Epidermal melanocyte (primary cell): ENCODE results near the gene SCIN.

Experiments used
- DNase-seq: peaks from one replicate; pipeline ENCODE4 v3.0.0; 2011; ENCODE audit warnings: low spot score; ENCODE audit not compliant: insufficient read length

Gene SCIN

GRCh38 chr7:12567015-12567414, 3.5 kb upstream of the SCIN start:
- DNase-seq, result no peak

GRCh38 chr7:12569673-12570072, 847 bp upstream of the SCIN start:
- DNase-seq, result no peak

- DNase-seq, result no peak
These were observed 369 bp upstream of the SCIN start for GRCh38 chr7:12570168-12570533.

- DNase-seq, result no peak
These were observed 1.2 kb downstream of the SCIN start for GRCh38 chr7:12571691-12572090.

- no peak for DNase-seq
These were observed 2.5 kb downstream of the SCIN start for GRCh38 chr7:12572941-12573575.

- DNase-seq, result no peak
These were observed 3.4 kb downstream of the SCIN start for GRCh38 chr7:12573885-12574284.

- no peak for DNase-seq
These were observed 8.6 kb downstream of the SCIN start for GRCh38 chr7:12578930-12579640.

- no peak for DNase-seq
These were observed 11.4 kb downstream of the SCIN start for GRCh38 chr7:12581897-12582296.

- DNase-seq, result no peak
These were observed 11.8 kb downstream of the SCIN start for GRCh38 chr7:12582362-12582761.

GRCh38 chr7:12583176-12583575, 12.7 kb downstream of the SCIN start:
- DNase-seq, result no peak

GRCh38 chr7:12583922-12584321, 13.4 kb downstream of the SCIN start:
- no peak for DNase-seq

- DNase-seq, result no peak
These were observed 14.4 kb downstream of the SCIN start for GRCh38 chr7:12584930-12585329.

- DNase-seq, result no peak
These were observed 15.8 kb downstream of the SCIN start for GRCh38 chr7:12586271-12586670.

- DNase-seq, result no peak
These were observed 17.9 kb downstream of the SCIN start for GRCh38 chr7:12588259-12588904.

GRCh38 chr7:12590559-12590958, 20.0 kb downstream of the SCIN start:
- DNase-seq, result no peak

- DNase-seq, result no peak
These were observed 23.8 kb downstream of the SCIN start for GRCh38 chr7:12594122-12594897.

- no peak for DNase-seq
These were observed 24.6 kb downstream of the SCIN start for GRCh38 chr7:12595148-12595547.

- no peak for DNase-seq
These were observed 25.8 kb downstream of the SCIN start for GRCh38 chr7:12596225-12596790.

- no peak for DNase-seq
These were observed 30.9 kb downstream of the SCIN start for GRCh38 chr7:12601302-12601869.

GRCh38 chr7:12607134-12607533, 36.6 kb downstream of the SCIN start:
- DNase-seq, result no peak

GRCh38 chr7:12609561-12609960, 39.0 kb downstream of the SCIN start:
- no peak for DNase-seq
